SK-N-MC (cell line): Measurements from ENCODE around the gene SPATA31C2.
"Not testable (repeated sequence)": the region's sequence is repeated elsewhere in the genome, so short reads cannot be mapped to it uniquely, and the experiment has no call there.

ENCODE experiments used
- EZH2 ChIP-seq: fragments of 200-600 bp; sonication (generic); IDR thresholded peaks from one replicate; pipeline ENCODE4 v1.6.1; 2017; ENCODE audit warnings: antibody characterized with exemption
- POLR2AphosphoS5 ChIP-seq: IDR thresholded peaks from 2 replicates; pipeline ENCODE4 v1.6.1; 2012; ENCODE audit warnings: mild to moderate bottlenecking, low read depth, low read length, borderline replicate concordance

DNA sequence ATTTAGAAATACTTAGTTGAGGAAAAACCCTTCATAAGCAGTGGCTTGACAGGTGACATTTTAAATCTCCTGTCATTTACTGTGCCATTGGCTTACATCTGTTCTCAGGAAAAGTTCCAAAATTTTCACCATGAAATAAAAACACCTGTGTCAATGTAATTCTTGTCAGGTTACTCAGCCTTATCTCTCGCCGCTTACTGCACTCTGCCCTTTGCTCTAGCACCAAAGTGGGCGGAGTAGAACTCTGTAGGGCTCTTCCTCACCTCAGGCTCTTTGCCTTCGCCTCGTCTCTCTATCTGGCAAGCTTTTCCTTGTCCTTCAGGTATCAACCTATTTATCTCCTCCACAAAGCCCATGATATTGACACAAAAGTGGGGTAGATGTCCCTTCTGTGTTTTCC, 20.2 kb downstream of the SPATA31C2 start:
- not testable (repeated sequence) for TF ChIP-seq POLR2AphosphoS5, EZH2
